ENCODE results near the gene BFSP1. TPM values are rescaled to one million over a fixed set of nuclear protein-coding genes. Genes with fewer than 3 reads are reported as not detected.

The BFSP1 gene
- total and polyA plus RNA-seq, 4 donors: 1.8 to 3.1 (median 2.4) TPM

- Histone ChIP-seq H3K4me3 (ENCODE audit: low read depth, low read length) (no peak overlapping the region), H3K36me3 (ENCODE audit: control insufficient read depth, insufficient read depth, low read length) (peaks cover 4% of the 10 kb centered on the region), H3K9me3 (ENCODE audit: control insufficient read depth, insufficient read depth, low read length) (no peaks in the 10 kb centered on the region), H3K4me1 (ENCODE audit: control insufficient read depth, insufficient read depth, low read length) (peaks cover 6% of the 10 kb centered on the region), H3K27ac (ENCODE audit: low read depth, low read length) (no peak overlapping the region), H3K27me3 (ENCODE audit: control insufficient read depth, insufficient read depth, low read length) (no peaks in the 10 kb centered on the region)
- WGBS (ENCODE audit: insufficient coverage): 85% methylated on average over 4 of the region's 6 CpGs
- no peak for DNase-seq (ENCODE audit: low read depth in 4 of 6, low spot score in 6 of 6)
These were observed 57.5 kb downstream of the BFSP1 start for GRCh38 chr20:17473659-17474058.

DNA sequence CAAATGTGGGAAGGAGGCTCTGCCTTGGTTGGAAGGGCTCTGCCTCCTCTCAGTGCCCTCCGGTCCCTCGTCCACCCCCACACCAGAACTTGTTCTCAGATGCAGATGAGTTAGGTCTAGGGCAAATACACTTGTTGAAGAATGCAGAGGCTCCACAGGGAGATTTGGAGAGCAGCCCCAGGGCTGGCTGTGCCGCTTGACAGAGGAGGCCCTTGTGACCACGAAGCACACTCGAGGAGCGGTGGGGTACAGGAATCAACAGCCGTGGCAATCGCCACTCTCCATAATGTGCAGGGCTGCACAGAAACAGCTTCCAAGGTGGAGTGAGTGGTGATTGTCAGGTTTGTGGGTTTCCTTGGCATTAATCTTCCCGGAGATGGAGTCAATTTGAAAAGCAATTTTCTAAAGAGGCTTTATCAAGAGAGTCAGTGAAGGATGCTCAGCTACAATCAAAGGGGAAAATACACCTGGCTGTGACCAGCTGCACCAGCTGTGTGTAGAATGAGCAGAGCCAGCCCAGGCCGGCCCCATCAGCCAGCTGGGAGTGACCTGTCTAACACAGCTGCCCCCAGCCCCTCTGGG is 59.5 kb downstream of the BFSP1 start:
- Histone ChIP-seq H3K4me1 (ENCODE audit: control insufficient read depth, insufficient read depth, low read length) (peaks cover 6% of the 10 kb centered on the region), H3K27ac (ENCODE audit: low read depth, low read length) (no peak overlapping the region), H3K36me3 (ENCODE audit: control insufficient read depth, insufficient read depth, low read length) (peaks cover 10% of the 10 kb centered on the region), H3K9me3 (ENCODE audit: control insufficient read depth, insufficient read depth, low read length) (no peaks in the 10 kb centered on the region), H3K4me3 (ENCODE audit: low read depth, low read length) (no peak overlapping the region), H3K27me3 (ENCODE audit: control insufficient read depth, insufficient read depth, low read length) (no peaks in the 10 kb centered on the region)
- peak in 2 of 6 donors; percentile 11 to 51 for DNase-seq (ENCODE audit: low read depth in 4 of 6, low spot score in 6 of 6)
- 68% methylated on average over 8 of the region's 10 CpGs for WGBS (ENCODE audit: insufficient coverage)

DNA sequence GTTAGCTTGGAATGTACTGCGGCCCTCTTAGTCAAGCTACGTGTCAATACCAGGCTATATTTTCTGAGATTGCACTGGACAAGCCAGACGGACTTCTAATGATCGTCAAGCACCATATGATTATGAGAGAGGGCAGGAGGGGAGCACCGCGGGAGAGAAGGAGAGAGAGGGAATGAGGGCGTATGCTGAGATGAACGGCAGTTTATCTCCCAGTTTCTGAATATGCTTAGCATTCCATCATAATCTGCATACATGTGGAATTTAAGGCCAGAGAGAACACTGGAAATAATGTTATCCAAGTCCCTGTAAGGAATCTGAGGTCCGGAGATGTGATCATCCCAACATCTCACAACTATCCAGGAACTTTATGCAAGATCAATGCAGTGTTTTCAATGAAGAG is 60.2 kb downstream of the BFSP1 start:
- WGBS (ENCODE audit: insufficient coverage): 96% methylated on average over 4 of the region's 9 CpGs
- Histone ChIP-seq H3K4me1 (ENCODE audit: control insufficient read depth, insufficient read depth, low read length) (peaks cover 6% of the 10 kb centered on the region), H3K27ac (ENCODE audit: low read depth, low read length) (no peak overlapping the region), H3K4me3 (ENCODE audit: low read depth, low read length) (no peak overlapping the region), H3K27me3 (ENCODE audit: control insufficient read depth, insufficient read depth, low read length) (no peaks in the 10 kb centered on the region), H3K9me3 (ENCODE audit: control insufficient read depth, insufficient read depth, low read length) (no peaks in the 10 kb centered on the region), H3K36me3 (ENCODE audit: control insufficient read depth, insufficient read depth, low read length) (peaks cover 10% of the 10 kb centered on the region)
- DNase-seq (ENCODE audit: low read depth in 4 of 6, low spot score in 6 of 6): no peak

DNA sequence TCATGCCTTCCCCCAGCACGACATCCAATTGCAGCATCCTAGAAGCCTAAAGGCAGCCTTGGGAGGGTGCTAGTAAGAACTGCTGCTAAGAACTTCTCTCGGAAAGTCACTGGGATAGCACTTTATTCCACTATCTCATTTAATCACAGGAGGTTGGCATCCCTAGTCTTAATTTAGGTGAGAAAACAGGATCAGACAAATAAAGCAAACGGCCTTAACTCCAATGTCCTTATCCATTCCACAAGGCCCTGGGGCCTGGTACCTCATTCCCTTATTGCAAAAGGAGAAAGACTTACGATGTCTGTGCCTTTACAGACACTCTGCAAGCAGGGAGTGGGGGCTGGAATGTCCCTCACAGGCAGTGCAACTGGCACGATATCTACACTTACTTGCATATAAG is 60.7 kb downstream of the BFSP1 start:
- 83% methylated on average over 1 of the region's 5 CpGs for WGBS (ENCODE audit: insufficient coverage)
- no peak overlapping the region for H3K27ac ChIP-seq (ENCODE audit: low read depth, low read length)
- H3K27me3 ChIP-seq (ENCODE audit: control insufficient read depth, insufficient read depth, low read length): no peaks in the 10 kb centered on the region
- H3K36me3 ChIP-seq (ENCODE audit: control insufficient read depth, insufficient read depth, low read length): peaks cover 11% of the 10 kb centered on the region
- H3K4me1 ChIP-seq (ENCODE audit: control insufficient read depth, insufficient read depth, low read length): peaks cover 6% of the 10 kb centered on the region
- H3K4me3 ChIP-seq (ENCODE audit: low read depth, low read length): no peak overlapping the region
- no peaks in the 10 kb centered on the region for H3K9me3 ChIP-seq (ENCODE audit: control insufficient read depth, insufficient read depth, low read length)
- DNase-seq (ENCODE audit: low read depth in 4 of 6, low spot score in 6 of 6): no peak

- Histone ChIP-seq H3K36me3 (ENCODE audit: control insufficient read depth, insufficient read depth, low read length) (peaks cover 16% of the 10 kb centered on the region), H3K27ac (ENCODE audit: low read depth, low read length) (no peak overlapping the region), H3K27me3 (ENCODE audit: control insufficient read depth, insufficient read depth, low read length) (no peaks in the 10 kb centered on the region), H3K9me3 (ENCODE audit: control insufficient read depth, insufficient read depth, low read length) (no peaks in the 10 kb centered on the region), H3K4me1 (ENCODE audit: control insufficient read depth, insufficient read depth, low read length) (peaks cover 6% of the 10 kb centered on the region), H3K4me3 (ENCODE audit: low read depth, low read length) (no peak overlapping the region)
- WGBS (ENCODE audit: insufficient coverage): 100% methylated on average over 3 of the region's 7 CpGs
- DNase-seq (ENCODE audit: low read depth in 4 of 6, low spot score in 6 of 6): no peak
These were observed 61.7 kb downstream of the BFSP1 start for GRCh38 chr20:17469246-17470030.

GRCh38 chr20:17468073-17468840 is 62.9 kb downstream of the BFSP1 start:
- peaks cover 6% of the 10 kb centered on the region for H3K4me1 ChIP-seq (ENCODE audit: control insufficient read depth, insufficient read depth, low read length)
- no peak for DNase-seq (ENCODE audit: low read depth in 4 of 6, low spot score in 6 of 6)
- peaks cover 16% of the 10 kb centered on the region for H3K36me3 ChIP-seq (ENCODE audit: control insufficient read depth, insufficient read depth, low read length)
- no peak overlapping the region for H3K4me3 ChIP-seq (ENCODE audit: low read depth, low read length)
- H3K27ac ChIP-seq (ENCODE audit: low read depth, low read length): no peak overlapping the region
- no peaks in the 10 kb centered on the region for H3K27me3 ChIP-seq (ENCODE audit: control insufficient read depth, insufficient read depth, low read length)
- WGBS (ENCODE audit: insufficient coverage): 95% methylated on average over 22 of the region's 24 CpGs
- H3K9me3 ChIP-seq (ENCODE audit: control insufficient read depth, insufficient read depth, low read length): no peaks in the 10 kb centered on the region

DNA sequence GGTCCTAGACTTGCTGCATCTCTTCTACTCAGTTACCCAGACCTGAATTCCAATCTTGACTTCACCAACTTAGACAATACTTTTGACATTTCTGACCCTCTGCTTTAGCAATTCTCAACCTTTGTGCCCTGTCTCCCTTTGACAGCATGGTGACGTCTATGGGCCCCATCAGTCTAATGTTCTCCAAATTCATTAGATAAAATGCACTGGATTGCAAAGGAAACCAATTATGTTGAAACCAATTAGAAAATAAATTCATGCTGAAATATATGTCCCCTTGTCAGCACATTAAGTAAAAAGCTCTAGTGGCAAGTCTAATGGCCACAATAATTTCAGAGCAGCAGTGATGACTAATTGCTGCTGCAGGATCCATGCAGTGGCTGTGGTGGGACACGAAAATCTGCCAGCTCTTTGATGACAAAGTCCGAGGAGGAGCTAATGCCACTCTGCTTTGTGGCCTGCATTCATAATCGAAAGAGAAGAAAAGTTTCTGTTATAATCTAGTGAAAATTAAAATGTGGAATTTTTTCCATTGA is 64.0 kb downstream of the BFSP1 start:
- Histone ChIP-seq H3K9me3 (ENCODE audit: control insufficient read depth, insufficient read depth, low read length) (no peaks in the 10 kb centered on the region), H3K4me3 (ENCODE audit: low read depth, low read length) (no peak overlapping the region), H3K27me3 (ENCODE audit: control insufficient read depth, insufficient read depth, low read length) (no peaks in the 10 kb centered on the region), H3K27ac (ENCODE audit: low read depth, low read length) (no peak overlapping the region), H3K36me3 (ENCODE audit: control insufficient read depth, insufficient read depth, low read length) (peaks cover 14% of the 10 kb centered on the region), H3K4me1 (ENCODE audit: control insufficient read depth, insufficient read depth, low read length) (peaks cover 6% of the 10 kb centered on the region)
- 87% methylated on average over 2 of the region's 4 CpGs for WGBS (ENCODE audit: insufficient coverage)
- peak in 1 of 6 donors; percentile 76 for DNase-seq (ENCODE audit: low read depth in 4 of 6, low spot score in 6 of 6)

DNA sequence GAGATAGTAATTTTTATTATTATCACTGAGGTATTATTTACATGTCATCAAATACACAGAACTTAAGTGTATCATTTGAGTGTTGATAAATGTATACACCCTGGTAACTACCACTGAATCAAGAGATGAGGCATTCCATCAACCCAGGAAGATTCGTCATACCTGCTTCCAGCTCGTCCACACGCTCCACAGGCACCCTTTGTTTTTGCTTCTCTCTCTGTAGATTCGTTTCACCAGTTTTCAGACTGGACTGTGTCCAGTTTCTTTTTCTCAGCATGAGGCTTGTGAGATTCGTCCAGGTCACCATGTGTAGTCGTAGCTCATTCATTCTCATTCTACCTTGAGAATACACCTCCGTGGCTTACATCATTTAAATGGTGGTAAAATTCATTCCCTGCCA is 64.5 kb downstream of the BFSP1 start:
- H3K27ac ChIP-seq (ENCODE audit: low read depth, low read length): no peak overlapping the region
- no peaks in the 10 kb centered on the region for H3K27me3 ChIP-seq (ENCODE audit: control insufficient read depth, insufficient read depth, low read length)
- DNase-seq (ENCODE audit: low read depth in 4 of 6, low spot score in 6 of 6): no peak
- H3K9me3 ChIP-seq (ENCODE audit: control insufficient read depth, insufficient read depth, low read length): no peaks in the 10 kb centered on the region
- 74% methylated on average over 4 of the region's 7 CpGs for WGBS (ENCODE audit: insufficient coverage)
- peaks cover 5% of the 10 kb centered on the region for H3K4me1 ChIP-seq (ENCODE audit: control insufficient read depth, insufficient read depth, low read length)
- no peak overlapping the region for H3K4me3 ChIP-seq (ENCODE audit: low read depth, low read length)
- H3K36me3 ChIP-seq (ENCODE audit: control insufficient read depth, insufficient read depth, low read length): peaks cover 12% of the 10 kb centered on the region

GRCh38 chr20:17465236-17465635 is 65.9 kb downstream of the BFSP1 start:
- no peaks in the 10 kb centered on the region for H3K4me1 ChIP-seq (ENCODE audit: control insufficient read depth, insufficient read depth, low read length)
- no peak overlapping the region for H3K27ac ChIP-seq (ENCODE audit: low read depth, low read length)
- no peaks in the 10 kb centered on the region for H3K9me3 ChIP-seq (ENCODE audit: control insufficient read depth, insufficient read depth, low read length)
- 93% methylated on average over 10 of the region's 10 CpGs for WGBS (ENCODE audit: insufficient coverage)
- no peaks in the 10 kb centered on the region for H3K27me3 ChIP-seq (ENCODE audit: control insufficient read depth, insufficient read depth, low read length)
- no peak for DNase-seq (ENCODE audit: low read depth in 4 of 6, low spot score in 6 of 6)
- peaks cover 12% of the 10 kb centered on the region for H3K36me3 ChIP-seq (ENCODE audit: control insufficient read depth, insufficient read depth, low read length)
- H3K4me3 ChIP-seq (ENCODE audit: low read depth, low read length): no peak overlapping the region

Data from spinal cord (tissue), 10 donors.